Vagina (tissue), 2 donors: ENCODE results near the gene GLE1.

Experiments used
- POLR2AphosphoS5 ChIP-seq, 2 donors: sonication (generic); formaldehyde crosslinking; IDR thresholded peaks; one replicate each; pipeline ENCODE4 v1.9.0; 2017; ENCODE audit warnings: antibody characterized with exemption in 2 of 2, mild to moderate bottlenecking in 2 of 2, low read depth in 1 of 2; ENCODE audit not compliant: insufficient read depth in 1 of 2
- TF ChIP-seq, protein P1 (sequence below), 3 experiments: fragments of 450-650 bp in 2 of 3; fragments of 200-600 bp in 1 of 3; sonication (generic) in 1 of 3; IDR thresholded peaks; one replicate each; pipeline ENCODE4 v1.5.1; 2017 to 2019; ENCODE audit warnings: antibody characterized with exemption in 3 of 3, mild to moderate bottlenecking in 2 of 3, moderate library complexity in 2 of 3

DNA sequence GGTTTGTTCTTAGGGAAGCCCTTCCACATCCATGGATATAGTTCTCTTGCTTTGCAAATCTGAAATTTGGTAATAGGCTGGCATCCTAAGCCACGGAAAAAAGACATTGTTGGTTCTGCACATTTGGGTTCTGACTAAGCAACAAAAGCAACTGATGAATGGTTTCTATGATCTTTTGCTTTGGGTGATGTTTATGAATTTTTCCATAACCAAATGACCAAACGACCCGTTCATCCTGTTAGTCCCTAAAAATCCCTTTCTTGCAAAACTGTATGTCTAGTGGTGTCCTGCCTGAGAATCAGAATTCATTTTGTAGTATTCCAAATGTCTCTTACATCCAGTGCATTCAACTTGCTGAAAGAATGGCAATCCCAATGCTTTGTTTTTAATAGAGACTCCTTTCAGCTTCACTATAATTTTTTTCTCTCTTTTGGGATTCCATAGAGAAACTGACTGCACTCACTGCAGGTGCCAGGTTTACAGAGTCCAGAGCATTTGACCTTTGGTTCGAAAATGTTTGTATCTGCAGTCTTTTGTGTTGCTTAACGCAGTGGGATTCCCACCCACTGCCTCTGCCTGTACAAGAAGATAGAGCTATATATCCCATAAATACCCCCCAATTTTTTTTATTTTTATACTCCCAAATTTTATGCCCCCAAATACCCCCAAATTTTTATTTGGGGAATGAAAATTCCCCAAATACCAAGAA, 52.6 kb downstream of the GLE1 start:
- TF ChIP-seq, protein P1, sequence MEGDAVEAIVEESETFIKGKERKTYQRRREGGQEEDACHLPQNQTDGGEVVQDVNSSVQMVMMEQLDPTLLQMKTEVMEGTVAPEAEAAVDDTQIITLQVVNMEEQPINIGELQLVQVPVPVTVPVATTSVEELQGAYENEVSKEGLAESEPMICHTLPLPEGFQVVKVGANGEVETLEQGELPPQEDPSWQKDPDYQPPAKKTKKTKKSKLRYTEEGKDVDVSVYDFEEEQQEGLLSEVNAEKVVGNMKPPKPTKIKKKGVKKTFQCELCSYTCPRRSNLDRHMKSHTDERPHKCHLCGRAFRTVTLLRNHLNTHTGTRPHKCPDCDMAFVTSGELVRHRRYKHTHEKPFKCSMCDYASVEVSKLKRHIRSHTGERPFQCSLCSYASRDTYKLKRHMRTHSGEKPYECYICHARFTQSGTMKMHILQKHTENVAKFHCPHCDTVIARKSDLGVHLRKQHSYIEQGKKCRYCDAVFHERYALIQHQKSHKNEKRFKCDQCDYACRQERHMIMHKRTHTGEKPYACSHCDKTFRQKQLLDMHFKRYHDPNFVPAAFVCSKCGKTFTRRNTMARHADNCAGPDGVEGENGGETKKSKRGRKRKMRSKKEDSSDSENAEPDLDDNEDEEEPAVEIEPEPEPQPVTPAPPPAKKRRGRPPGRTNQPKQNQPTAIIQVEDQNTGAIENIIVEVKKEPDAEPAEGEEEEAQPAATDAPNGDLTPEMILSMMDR (IDR thresholded peaks at IDR 0.05), result no peak
- no peak for TF ChIP-seq POLR2AphosphoS5 (IDR thresholded peaks at IDR 0.05; ENCODE audit: insufficient read depth in 1 of 2, low read depth in 1 of 2)
